Astrocyte (in vitro differentiated cells and primary cell): ENCODE measurements around the gene TRIO.

Experiments used
- EZH2 ChIP-seq: IDR thresholded peaks from 2 replicates; pipeline ENCODE4 v1.6.1; 2012; ENCODE audit warnings: mild to moderate bottlenecking, low read length, inconsistent platforms; ENCODE audit not compliant: insufficient read depth
- TF ChIP-seq, protein P1 (sequence below): IDR thresholded peaks from 2 replicates; pipeline ENCODE4 v1.5.1; 2011; ENCODE audit warnings: low read depth, mild to moderate bottlenecking, inconsistent platforms, low read length, moderate library complexity; ENCODE audit not compliant: insufficient read depth

DNA sequence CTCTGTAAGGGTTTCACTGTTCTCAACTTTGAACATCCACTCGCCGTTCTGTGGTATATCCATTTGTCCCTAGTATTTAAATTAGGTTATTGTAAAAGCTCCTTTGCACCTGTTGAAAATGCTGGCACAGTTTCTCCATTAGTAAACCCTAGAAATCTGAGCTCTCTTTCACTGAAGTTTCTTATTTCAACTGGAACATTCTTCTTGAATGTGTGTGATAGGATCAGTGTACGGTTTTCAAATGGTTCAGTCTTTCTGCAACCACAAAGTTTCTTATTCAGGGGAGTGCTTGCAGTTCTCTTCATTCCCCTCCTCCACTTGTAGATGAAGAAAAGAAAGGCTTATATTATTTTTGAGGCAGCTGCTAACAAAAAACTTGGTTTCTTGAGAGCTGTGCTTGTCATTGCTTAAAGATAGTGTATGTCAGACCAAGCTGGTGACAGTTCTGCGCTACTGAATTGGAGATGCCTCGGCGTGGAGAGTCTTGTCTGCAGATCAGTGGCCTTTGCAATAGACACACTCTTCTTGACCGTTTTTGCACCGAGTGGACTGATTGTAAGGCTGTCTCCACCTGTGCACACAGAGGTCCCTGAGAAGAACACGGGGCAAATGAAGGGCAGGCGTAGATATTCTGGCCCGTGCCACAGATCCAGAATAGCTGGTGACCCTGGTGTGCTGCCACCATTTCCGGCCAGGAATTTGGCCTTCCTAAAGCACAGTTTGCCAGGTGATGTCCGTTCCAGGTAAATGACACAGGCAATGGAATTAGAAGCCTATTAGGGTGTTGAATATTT lies 102.2 kb downstream of the TRIO start:
- TF ChIP-seq, protein P1, sequence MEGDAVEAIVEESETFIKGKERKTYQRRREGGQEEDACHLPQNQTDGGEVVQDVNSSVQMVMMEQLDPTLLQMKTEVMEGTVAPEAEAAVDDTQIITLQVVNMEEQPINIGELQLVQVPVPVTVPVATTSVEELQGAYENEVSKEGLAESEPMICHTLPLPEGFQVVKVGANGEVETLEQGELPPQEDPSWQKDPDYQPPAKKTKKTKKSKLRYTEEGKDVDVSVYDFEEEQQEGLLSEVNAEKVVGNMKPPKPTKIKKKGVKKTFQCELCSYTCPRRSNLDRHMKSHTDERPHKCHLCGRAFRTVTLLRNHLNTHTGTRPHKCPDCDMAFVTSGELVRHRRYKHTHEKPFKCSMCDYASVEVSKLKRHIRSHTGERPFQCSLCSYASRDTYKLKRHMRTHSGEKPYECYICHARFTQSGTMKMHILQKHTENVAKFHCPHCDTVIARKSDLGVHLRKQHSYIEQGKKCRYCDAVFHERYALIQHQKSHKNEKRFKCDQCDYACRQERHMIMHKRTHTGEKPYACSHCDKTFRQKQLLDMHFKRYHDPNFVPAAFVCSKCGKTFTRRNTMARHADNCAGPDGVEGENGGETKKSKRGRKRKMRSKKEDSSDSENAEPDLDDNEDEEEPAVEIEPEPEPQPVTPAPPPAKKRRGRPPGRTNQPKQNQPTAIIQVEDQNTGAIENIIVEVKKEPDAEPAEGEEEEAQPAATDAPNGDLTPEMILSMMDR, result no peak
- no peak for TF ChIP-seq EZH2
